Astrocyte of the spinal cord (primary cell): ENCODE results near the gene CCDC70.

Experiments
- DNase-seq: peaks from one replicate; pipeline ENCODE4 v3.0.0; 2011; ENCODE audit warnings: low read depth, low spot score
- H3K4me3 ChIP-seq: 2 replicates; pipeline ENCODE4 v1.5.1; 2011; ENCODE audit warnings: low read depth, mild to moderate bottlenecking, low read length, moderate library complexity
- in situ Hi-C: cut with HindIII; loops from 2 replicates; pipeline ENCODE4 v1.10.0; 2017; ENCODE audit warnings: low sequenced_read_pairs
- TF ChIP-seq, protein P1 (sequence below): IDR thresholded peaks from 2 replicates; pipeline ENCODE4 v1.5.1; 2012; ENCODE audit warnings: low read depth, mild to moderate bottlenecking, low read length, inconsistent platforms

Gene CCDC70

DNA sequence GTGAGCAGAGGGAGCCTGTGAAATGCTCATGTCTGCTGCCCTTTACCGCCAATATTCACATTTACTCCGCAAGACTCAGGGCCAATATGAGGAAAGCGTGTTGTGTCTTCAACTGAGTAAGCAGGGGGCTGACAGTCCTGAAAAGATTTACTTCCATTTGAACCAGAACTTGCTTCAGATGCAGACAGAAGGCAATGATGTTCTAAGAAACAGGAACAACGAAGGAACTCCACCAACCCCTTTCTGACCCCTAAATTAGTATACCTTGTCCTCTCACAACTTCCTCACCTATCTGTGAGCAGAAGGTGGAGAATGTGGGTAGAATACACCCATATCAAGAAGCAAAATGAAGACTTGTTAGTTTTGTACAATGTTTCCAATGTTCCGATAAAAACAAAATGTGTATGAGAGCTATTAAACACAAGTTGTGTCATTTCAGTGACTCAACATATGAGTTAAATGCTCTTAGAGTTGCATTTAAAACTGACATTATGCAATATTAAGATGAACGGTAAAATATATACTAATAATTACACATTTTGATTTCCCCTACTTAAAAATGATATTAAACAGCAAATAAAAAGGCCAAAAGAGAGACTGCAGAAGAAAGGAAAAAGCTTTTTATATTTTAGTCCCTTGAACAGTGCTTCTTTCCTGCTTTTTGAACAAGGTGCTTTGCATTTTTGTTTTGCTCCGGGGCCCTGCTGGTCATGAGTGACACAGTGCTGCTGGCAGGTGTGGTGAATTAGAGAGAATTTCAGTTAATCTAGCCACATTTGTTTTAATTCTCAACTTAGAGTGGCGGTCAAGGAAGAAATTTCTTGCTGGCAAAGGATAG, 32.8 kb upstream of the CCDC70 start:
- in situ Hi-C loops, result no loop called here
- H3K4me3 ChIP-seq, result no peak overlapping the region
- TF ChIP-seq, protein P1, sequence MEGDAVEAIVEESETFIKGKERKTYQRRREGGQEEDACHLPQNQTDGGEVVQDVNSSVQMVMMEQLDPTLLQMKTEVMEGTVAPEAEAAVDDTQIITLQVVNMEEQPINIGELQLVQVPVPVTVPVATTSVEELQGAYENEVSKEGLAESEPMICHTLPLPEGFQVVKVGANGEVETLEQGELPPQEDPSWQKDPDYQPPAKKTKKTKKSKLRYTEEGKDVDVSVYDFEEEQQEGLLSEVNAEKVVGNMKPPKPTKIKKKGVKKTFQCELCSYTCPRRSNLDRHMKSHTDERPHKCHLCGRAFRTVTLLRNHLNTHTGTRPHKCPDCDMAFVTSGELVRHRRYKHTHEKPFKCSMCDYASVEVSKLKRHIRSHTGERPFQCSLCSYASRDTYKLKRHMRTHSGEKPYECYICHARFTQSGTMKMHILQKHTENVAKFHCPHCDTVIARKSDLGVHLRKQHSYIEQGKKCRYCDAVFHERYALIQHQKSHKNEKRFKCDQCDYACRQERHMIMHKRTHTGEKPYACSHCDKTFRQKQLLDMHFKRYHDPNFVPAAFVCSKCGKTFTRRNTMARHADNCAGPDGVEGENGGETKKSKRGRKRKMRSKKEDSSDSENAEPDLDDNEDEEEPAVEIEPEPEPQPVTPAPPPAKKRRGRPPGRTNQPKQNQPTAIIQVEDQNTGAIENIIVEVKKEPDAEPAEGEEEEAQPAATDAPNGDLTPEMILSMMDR, result no peak

DNA sequence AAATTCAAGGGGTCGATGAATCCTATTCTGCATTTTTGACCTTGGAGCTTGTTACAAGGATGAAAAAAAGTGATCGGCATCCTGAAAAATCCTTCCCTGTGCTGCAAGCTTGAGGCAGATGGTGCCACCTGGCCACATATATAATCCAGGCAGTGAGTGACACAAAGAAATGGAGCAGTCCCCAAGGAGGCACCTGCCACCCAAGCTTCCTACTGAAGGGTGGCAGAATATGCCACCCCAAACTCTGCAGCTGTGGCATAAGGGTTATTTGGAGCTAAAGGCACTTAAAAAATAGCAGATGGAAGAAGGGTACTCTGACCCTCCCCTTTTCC, 32.2 kb upstream of the CCDC70 start:
- in situ Hi-C loops, result no loop called here
- no peak overlapping the region for H3K4me3 ChIP-seq

More for the DNA sequence above, 32.8 kb upstream of the CCDC70 start:
- no peak for DNase-seq

DNA sequence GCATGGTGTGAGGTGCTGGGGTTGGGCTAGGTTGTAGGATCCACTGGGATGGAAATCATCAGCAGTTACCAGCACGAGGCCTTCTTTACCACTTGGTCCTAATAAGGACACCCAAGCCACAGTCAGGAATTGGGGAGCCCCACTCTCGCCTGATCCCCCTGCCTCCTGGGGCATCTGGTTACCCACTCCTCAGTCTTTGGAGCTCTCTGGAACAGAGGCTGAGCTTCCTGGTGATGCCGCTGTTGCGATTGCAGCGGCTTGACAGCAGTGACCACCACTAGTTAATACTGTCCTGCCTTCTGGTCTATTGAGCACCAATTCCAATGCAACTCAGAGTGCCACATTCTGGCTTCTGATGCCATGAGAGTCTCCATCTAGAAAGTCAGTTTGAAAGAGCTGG, 30.2 kb upstream of the CCDC70 start:
- in situ Hi-C loops, result no loop called here
- TF ChIP-seq, protein P1, result no peak

More for the DNA sequence above, 32.2 kb upstream of the CCDC70 start:
- TF ChIP-seq, protein P1, result no peak
- no peak for DNase-seq

DNA sequence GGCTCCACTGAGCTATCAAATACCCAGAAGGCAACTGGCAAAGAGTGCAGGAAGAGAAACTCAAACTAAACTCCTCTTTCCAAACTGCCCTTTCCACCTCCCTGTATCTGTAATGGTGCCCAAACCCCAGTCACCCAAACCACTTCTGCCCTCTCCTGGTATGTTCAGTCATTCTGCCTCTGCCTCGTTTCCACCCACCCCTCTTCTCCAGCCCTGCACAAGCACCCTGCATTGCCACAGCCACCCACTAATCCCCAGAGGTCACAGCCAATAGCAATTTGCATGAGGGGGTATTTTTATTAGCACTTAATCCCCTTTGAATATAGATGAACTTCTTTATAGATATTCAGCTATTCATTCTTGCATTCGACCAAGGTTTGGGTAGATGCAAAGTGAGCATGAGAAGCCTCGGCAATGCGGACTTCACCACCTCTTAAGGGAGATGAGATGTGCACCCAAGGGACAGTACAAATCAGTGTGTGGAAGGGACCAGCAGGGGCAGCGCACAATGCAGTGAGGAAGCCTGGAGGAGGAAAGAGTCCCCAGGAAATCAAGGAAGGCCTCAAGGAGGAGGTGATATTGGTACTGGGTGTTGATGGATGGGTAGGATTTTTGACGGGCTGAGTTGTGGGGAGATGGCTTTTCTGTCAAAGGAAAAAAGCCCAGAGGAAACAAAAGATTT, 29.2 kb upstream of the CCDC70 start:
- TF ChIP-seq, protein P1, result peak; percentile 39
- DNase-seq, result no peak
- in situ Hi-C loops, result no loop called here
- no peak overlapping the region for H3K4me3 ChIP-seq

More for the DNA sequence above, 30.2 kb upstream of the CCDC70 start:
- no peak overlapping the region for H3K4me3 ChIP-seq
- no peak for DNase-seq

DNA sequence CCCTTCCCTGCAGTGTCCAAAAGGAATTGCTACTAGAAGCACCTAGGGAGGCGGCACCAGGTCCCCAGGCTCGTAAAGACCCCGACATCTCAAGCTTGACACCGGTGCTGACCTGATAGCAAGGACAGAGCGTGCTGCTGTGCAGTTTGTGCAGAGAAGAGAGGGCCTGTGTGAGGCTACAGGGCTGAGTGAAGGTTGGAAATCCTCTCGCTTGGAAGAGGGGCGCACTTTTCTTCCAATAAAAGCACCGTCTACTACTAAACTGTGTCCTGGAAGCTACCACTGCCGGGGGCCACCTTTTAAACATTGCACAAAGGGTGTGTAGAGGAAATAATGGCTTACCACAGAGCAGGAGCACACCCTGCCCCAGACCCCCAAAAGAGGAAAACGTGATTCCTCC, 27.8 kb upstream of the CCDC70 start:
- in situ Hi-C loops, result no loop called here
- no peak overlapping the region for H3K4me3 ChIP-seq
- no peak for DNase-seq
- TF ChIP-seq, protein P1, result no peak

DNA sequence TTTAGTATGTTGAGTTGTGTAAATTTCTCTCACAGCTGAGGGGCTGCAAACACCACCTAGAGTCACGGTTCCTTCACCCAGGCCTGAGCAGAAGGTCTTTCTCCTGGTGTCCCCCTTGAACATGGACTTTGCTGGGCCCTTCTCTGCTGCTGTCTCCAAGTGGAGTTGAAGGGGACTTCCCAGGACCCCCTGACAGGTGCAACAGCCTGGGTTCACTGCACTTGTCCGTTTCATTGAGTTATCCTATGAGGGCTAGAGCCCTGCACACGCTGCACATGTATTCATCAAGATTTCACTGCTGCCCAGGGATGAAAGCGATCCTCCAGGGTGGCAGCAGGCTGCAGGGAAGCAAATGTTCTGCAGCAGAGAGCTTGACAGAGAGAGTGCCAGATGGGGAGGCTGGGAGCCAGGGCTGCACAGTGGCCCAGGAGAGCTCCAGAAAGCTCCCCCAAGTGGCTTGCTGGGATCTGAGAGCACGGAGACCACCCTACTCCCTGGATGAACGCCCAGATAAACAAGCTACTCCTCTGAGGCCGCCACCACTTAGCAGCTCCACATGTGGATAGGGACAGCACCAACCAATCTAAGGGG, 27.1 kb upstream of the CCDC70 start:
- in situ Hi-C loops, result no loop called here

More for the DNA sequence above, 27.1 kb upstream of the CCDC70 start:
- TF ChIP-seq, protein P1, result no peak
- DNase-seq, result no peak
- H3K4me3 ChIP-seq, result no peak overlapping the region
